Colonic mucosa (tissue), 4 donors: ENCODE measurements around the gene EIF2S3. TPM values are rescaled to one million over a fixed set of nuclear protein-coding genes. Genes with fewer than 3 reads are reported as not detected.

ENCODE experiments used
- DNase-seq: peaks from one replicate; pipeline ENCODE4 v3.0.0-alpha.2; 2020
- H3K27ac ChIP-seq: fragments of 200-600 bp; one replicate; pipeline ENCODE4 v1.8.0; 2021
- H3K27me3 ChIP-seq: fragments of 200-600 bp; one replicate; pipeline ENCODE4 v1.8.0; 2021
- H3K36me3 ChIP-seq: fragments of 200-600 bp; one replicate; pipeline ENCODE4 v1.8.0; 2021
- H3K4me1 ChIP-seq: fragments of 200-600 bp; one replicate; pipeline ENCODE4 v1.8.0; 2021; ENCODE audit warnings: mild to moderate bottlenecking
- H3K4me3 ChIP-seq: fragments of 200-600 bp; one replicate; pipeline ENCODE4 v1.8.0; 2021
- H3K9ac ChIP-seq, 2 donors: one replicate each; pipeline ENCODE4 v1.7.0; 2013; ENCODE audit warnings: control low read depth in 2 of 2, low read depth in 2 of 2, low read length in 2 of 2
- H3K9me3 ChIP-seq: fragments of 200-600 bp; one replicate; pipeline ENCODE4 v1.8.0; 2021
- CTCF ChIP-seq: fragments of 200-600 bp; IDR thresholded peaks from one replicate; pipeline ENCODE4 v1.8.0; 2022; ENCODE audit warnings: antibody characterized with exemption, mild to moderate bottlenecking
- intact Hi-C: fragments of 100-400 bp; cut with DNase I; formaldehyde crosslinking; loops from one replicate; pipeline ENCODE4 v1.14.1; 2022
- total RNA-seq, 2 donors: library from RNA; stranded (reverse); fragmentation: NEBNext Ultra II Directional in 1 of 2; extraction: Animal tissue kit (Norgen Biotek cat#: 25700) in 1 of 2; gene quantifications; one replicate each; pipeline ENCODE4 v1.2.1, GENCODE V29; 2021
- donor health status: healthy.
- donor health status: DM: no; HTN: no; CAD: no.
- donor health status: DM: no; HTN: no; CAD: no.

The EIF2S3 gene
- total RNA-seq, 2 donors from 2014 or later, result 166 to 180 TPM

- Histone ChIP-seq H3K4me3 (no peak overlapping the region), H3K36me3 (no peaks in the 10 kb centered on the region), H3K9me3 (no peaks in the 10 kb centered on the region), H3K4me1 (no peaks in the 10 kb centered on the region), H3K27me3 (no peaks in the 10 kb centered on the region), H3K27ac (no peak overlapping the region), H3K9ac (no peak overlapping the region)
- intact Hi-C loops, result no loop called here
- DNase-seq, result no peak
- TF ChIP-seq CTCF, result no peak
These were observed 58.4 kb downstream of the EIF2S3 start for GRCh38 chrX:24113181-24113580.

- DNase-seq, result peak; percentile 18
- no peak overlapping the region for H3K9ac ChIP-seq
- no peak for TF ChIP-seq CTCF
- intact Hi-C loops, result no loop called here
- H3K36me3 ChIP-seq, result no peaks in the 10 kb centered on the region
- H3K4me3 ChIP-seq, result no peak overlapping the region
- H3K4me1 ChIP-seq, result no peaks in the 10 kb centered on the region
- H3K9me3 ChIP-seq, result no peaks in the 10 kb centered on the region
- H3K27ac ChIP-seq, result no peak overlapping the region
- H3K27me3 ChIP-seq, result peaks cover 3% of the 10 kb centered on the region
These were observed 62.5 kb downstream of the EIF2S3 start for GRCh38 chrX:24117258-24117657.

- TF ChIP-seq CTCF, result no peak
- H3K27ac ChIP-seq, result no peak overlapping the region
These were observed 69.6 kb downstream of the EIF2S3 start for GRCh38 chrX:24124244-24124799.

GRCh38 chrX:24125028-24125612, 70.4 kb downstream of the EIF2S3 start:
- no peak overlapping the region for H3K27ac ChIP-seq
- H3K27me3 ChIP-seq, result peaks cover 3% of the 10 kb centered on the region
- no peaks in the 10 kb centered on the region for H3K36me3 ChIP-seq
- intact Hi-C loops, result no loop called here
- H3K9ac ChIP-seq, result no peak overlapping the region
- no peaks in the 10 kb centered on the region for H3K4me1 ChIP-seq
- no peaks in the 10 kb centered on the region for H3K9me3 ChIP-seq
- no peak overlapping the region for H3K4me3 ChIP-seq
- no peak for TF ChIP-seq CTCF
- no peak for DNase-seq

More at GRCh38 chrX:24124244-24124799, 69.6 kb downstream of the EIF2S3 start:
- H3K4me3 ChIP-seq, result no peak overlapping the region
- H3K9ac ChIP-seq, result no peak overlapping the region
- no peaks in the 10 kb centered on the region for H3K4me1 ChIP-seq
- H3K36me3 ChIP-seq, result no peaks in the 10 kb centered on the region
- DNase-seq, result no peak
- no peaks in the 10 kb centered on the region for H3K9me3 ChIP-seq
- intact Hi-C loops, result no loop called here
- peaks cover 3% of the 10 kb centered on the region for H3K27me3 ChIP-seq

Other genes with a start within 250 kb of the EIF2S3 start
- 10 to 100 TPM; 36.3 to 38.9 TPM for gene APOO, start 147.0 kb upstream of the EIF2S3 start, total RNA-seq
- not detected for gene CXorf58, start 146.9 kb upstream of the EIF2S3 start, total RNA-seq
- gene KLHL15, start 27.8 kb upstream of the EIF2S3 start, total RNA-seq, result 1 to 10 TPM; 4.0 to 5.2 TPM
- 10 to 100 TPM; 44.0 to 44.4 TPM for gene ZFX, start 94.8 kb downstream of the EIF2S3 start, total RNA-seq